Panc1 (cell line): ENCODE data around the gene OSTF1. TPM values are rescaled to one million over a fixed set of nuclear protein-coding genes. Genes with fewer than 3 reads are reported as not detected.

Experiments used
- ATAC-seq: fragments of 200-7000 bp; cut with Tn5 transposase; 2 replicates; pipeline ENCODE4 v1.9.1; 2020; ENCODE audit warnings: mild to moderate bottlenecking, moderate library complexity
- BruUV-seq: library from RNA; stranded (reverse); fragments of 400-500 nt; replicated peaks from 2 replicates; lab custom pipeline; 2021; lab: Mats Ljungman, UMichigan
- CTCF ChIA-PET: fragments of 300-600 bp; sonication (Branson Sonifier 250); formaldehyde crosslinking; loops from one replicate; lab custom pipeline; 2022; ENCODE audit warnings: antibody characterized with exemption; lab: Charles Lee
- POLR2A ChIA-PET: fragments of 300-600 bp; sonication (Branson Sonifier 250); formaldehyde crosslinking; loops from one replicate; lab custom pipeline; 2022; ENCODE audit warnings: antibody characterized with exemption; lab: Charles Lee
- DNase-seq: peaks from one replicate; pipeline ENCODE4 v3.0.0-alpha.2; 2010; ENCODE audit warnings: low read depth, low spot score
- H3K27ac ChIP-seq: 2 replicates; pipeline ENCODE4 v1.5.1; 2011; ENCODE audit warnings: mild to moderate bottlenecking, low read length, inconsistent platforms
- H3K27me3 ChIP-seq: fragments of 200-500 bp; sonication (Bioruptor generic); 2 replicates; pipeline ENCODE4 v1.6.0; 2014; ENCODE audit warnings: low read length, inconsistent platforms; ENCODE audit not compliant: control insufficient read depth, insufficient read depth
- H3K36me3 ChIP-seq: fragments of 200-500 bp; sonication (Bioruptor generic); 2 replicates; pipeline ENCODE4 v1.5.1; 2014; ENCODE audit warnings: inconsistent platforms, mild to moderate bottlenecking, low read length, moderate library complexity; ENCODE audit not compliant: control insufficient read depth, insufficient read depth
- H3K4me1 ChIP-seq: 2 replicates; pipeline ENCODE4 v1.5.1; 2011; ENCODE audit warnings: inconsistent platforms, mild to moderate bottlenecking, low read length, moderate library complexity; ENCODE audit not compliant: control insufficient read depth, insufficient read depth
- H3K4me3 ChIP-seq, 2 experiments: 2 replicates each; pipeline ENCODE4 v1.5.1; 2011 to 2012; ENCODE audit warnings: low read depth in 2 of 2, low read length in 2 of 2, mild to moderate bottlenecking in 2 of 2, inconsistent platforms in 1 of 2, moderate library complexity in 1 of 2
- H3K9me3 ChIP-seq: fragments of 200-500 bp; sonication (Bioruptor generic); 2 replicates; pipeline ENCODE4 v1.5.1; 2014; ENCODE audit warnings: low read depth, mild to moderate bottlenecking, inconsistent platforms, low read length, moderate library complexity; ENCODE audit not compliant: control insufficient read depth, insufficient read depth
- POLR2AphosphoS5 ChIP-seq: IDR thresholded peaks from 2 replicates; pipeline ENCODE4 v1.6.1; 2012; ENCODE audit warnings: mild to moderate bottlenecking, low read depth, low read length, moderate library complexity
- SIN3A ChIP-seq: IDR thresholded peaks from 2 replicates; pipeline ENCODE4 v1.6.1; 2012; ENCODE audit warnings: low read depth, mild to moderate bottlenecking, low read length, moderate library complexity, borderline replicate concordance; ENCODE audit not compliant: insufficient read depth
- TCF7L2 ChIP-seq: IDR thresholded peaks from 2 replicates; pipeline ENCODE4 v1.6.1; 2011; ENCODE audit warnings: mild to moderate bottlenecking, low read depth, low read length, inconsistent platforms
- in situ Hi-C: cut with HindIII; loops from 2 replicates; pipeline ENCODE4 v1.10.0; 2016; ENCODE audit warnings: low sequenced_read_pairs, low pct_unique_long_range_greater_than_20kb
- intact Hi-C: fragments of 100-400 bp; cut with micrococcal nuclease; formaldehyde crosslinking; loops from one replicate; pipeline ENCODE4 v1.10.0; 2022; ENCODE audit not compliant: unreplicated experiment
- total RNA-seq: library from RNA; stranded (reverse); gene quantifications from one replicate; pipeline ENCODE4 v1.2.1, GENCODE V29; 2021; ENCODE audit not compliant: unreplicated experiment
- TF ChIP-seq, protein P1 (sequence below): fragments of 450-650 bp; IDR thresholded peaks from 2 replicates; pipeline ENCODE4 v1.5.1; 2017; ENCODE audit warnings: mild to moderate bottlenecking
- TF ChIP-seq, protein P2 (sequence below), 2 experiments: IDR thresholded peaks; 2 replicates each; pipeline ENCODE4 v1.6.1; 2011 to 2012; ENCODE audit warnings: low read depth in 2 of 2, control low read depth in 1 of 2, low read length in 1 of 2, mild to moderate bottlenecking in 1 of 2, moderate library complexity in 1 of 2; ENCODE audit not compliant: insufficient read depth in 1 of 2

OSTF1 gene
- total RNA-seq, 1 experiment from 2014 or later = 24.6 TPM

DNA sequence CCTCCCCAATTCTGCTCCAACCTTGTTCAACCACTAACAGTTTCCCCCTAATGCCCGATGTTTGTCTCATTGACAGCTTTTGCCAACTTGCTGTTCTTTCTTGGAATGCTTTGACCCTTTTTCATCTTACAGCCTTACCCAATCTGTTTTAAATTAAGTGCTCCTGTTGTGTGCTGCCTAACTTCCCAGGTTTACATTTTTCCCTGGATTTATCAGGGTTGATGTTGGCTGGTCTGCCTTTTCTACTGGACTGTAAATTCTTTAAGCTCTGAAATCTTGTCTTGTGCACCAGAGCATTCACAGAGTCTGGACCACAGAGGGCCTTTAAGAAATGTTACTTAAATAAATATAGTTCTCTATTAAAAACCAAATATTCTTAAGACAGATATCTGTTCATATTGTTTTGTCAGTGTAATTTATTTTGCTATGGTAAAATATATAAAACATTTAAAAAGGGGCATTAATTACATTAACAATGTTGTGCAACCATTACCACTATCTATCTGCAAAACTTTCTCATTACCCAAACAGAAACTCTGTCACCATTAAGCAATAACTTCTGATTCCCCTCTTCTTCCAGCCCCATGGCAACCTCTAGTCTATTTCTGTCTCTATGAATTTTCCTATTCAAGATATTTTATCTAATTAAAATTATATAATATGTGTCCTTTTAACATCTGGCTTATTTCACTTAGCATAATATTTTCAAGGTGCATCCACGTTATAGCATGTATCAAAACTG is 73.0 kb downstream of the OSTF1 start:
- no TSS peak for BruUV-seq
- no peak overlapping the region for H3K27ac ChIP-seq
- ATAC-seq = no peak
- H3K9me3 ChIP-seq = no peaks in the 10 kb centered on the region
- POLR2A ChIA-PET = no interaction called here
- no peak overlapping the region for H3K4me3 ChIP-seq
- CTCF ChIA-PET = no interaction called here
- intact Hi-C loops = no loop called here
- in situ Hi-C loops = no loop called here
- TF ChIP-seq, protein P1, sequence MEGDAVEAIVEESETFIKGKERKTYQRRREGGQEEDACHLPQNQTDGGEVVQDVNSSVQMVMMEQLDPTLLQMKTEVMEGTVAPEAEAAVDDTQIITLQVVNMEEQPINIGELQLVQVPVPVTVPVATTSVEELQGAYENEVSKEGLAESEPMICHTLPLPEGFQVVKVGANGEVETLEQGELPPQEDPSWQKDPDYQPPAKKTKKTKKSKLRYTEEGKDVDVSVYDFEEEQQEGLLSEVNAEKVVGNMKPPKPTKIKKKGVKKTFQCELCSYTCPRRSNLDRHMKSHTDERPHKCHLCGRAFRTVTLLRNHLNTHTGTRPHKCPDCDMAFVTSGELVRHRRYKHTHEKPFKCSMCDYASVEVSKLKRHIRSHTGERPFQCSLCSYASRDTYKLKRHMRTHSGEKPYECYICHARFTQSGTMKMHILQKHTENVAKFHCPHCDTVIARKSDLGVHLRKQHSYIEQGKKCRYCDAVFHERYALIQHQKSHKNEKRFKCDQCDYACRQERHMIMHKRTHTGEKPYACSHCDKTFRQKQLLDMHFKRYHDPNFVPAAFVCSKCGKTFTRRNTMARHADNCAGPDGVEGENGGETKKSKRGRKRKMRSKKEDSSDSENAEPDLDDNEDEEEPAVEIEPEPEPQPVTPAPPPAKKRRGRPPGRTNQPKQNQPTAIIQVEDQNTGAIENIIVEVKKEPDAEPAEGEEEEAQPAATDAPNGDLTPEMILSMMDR = no peak
- TF ChIP-seq SIN3A (no peak), POLR2AphosphoS5 (no peak), TCF7L2 (no peak)
- TF ChIP-seq, protein P2, sequence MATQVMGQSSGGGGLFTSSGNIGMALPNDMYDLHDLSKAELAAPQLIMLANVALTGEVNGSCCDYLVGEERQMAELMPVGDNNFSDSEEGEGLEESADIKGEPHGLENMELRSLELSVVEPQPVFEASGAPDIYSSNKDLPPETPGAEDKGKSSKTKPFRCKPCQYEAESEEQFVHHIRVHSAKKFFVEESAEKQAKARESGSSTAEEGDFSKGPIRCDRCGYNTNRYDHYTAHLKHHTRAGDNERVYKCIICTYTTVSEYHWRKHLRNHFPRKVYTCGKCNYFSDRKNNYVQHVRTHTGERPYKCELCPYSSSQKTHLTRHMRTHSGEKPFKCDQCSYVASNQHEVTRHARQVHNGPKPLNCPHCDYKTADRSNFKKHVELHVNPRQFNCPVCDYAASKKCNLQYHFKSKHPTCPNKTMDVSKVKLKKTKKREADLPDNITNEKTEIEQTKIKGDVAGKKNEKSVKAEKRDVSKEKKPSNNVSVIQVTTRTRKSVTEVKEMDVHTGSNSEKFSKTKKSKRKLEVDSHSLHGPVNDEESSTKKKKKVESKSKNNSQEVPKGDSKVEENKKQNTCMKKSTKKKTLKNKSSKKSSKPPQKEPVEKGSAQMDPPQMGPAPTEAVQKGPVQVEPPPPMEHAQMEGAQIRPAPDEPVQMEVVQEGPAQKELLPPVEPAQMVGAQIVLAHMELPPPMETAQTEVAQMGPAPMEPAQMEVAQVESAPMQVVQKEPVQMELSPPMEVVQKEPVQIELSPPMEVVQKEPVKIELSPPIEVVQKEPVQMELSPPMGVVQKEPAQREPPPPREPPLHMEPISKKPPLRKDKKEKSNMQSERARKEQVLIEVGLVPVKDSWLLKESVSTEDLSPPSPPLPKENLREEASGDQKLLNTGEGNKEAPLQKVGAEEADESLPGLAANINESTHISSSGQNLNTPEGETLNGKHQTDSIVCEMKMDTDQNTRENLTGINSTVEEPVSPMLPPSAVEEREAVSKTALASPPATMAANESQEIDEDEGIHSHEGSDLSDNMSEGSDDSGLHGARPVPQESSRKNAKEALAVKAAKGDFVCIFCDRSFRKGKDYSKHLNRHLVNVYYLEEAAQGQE (IDR thresholded peaks at IDR 0.05; ENCODE audit: insufficient read depth in 1 of 2, low read depth in 2 of 2, low read length in 1 of 2) = no peak
- no peaks in the 10 kb centered on the region for H3K27me3 ChIP-seq
- DNase-seq = no peak
- H3K4me1 ChIP-seq = no peaks in the 10 kb centered on the region
- no peaks in the 10 kb centered on the region for H3K36me3 ChIP-seq

DNA sequence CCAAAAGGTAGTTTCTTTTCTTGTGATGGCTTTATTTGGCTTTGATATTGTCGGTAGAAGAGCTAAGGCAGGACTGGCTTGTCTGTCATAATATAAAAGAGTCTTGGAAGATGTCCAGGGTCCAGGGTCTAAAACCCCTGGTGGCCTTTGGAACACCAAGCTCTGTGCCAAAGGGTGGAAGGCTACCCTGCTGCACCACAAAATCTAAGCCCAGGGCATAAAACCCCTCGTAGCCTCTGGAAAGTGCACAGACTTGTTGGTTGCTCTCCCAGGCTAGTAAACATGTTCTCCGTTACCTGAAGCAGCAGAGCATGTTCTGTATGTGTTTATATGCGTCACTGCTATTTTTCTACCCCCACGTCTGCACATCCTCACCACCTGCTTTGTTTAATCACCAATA is 75.5 kb downstream of the OSTF1 start:
- CTCF ChIA-PET = no interaction called here
- ATAC-seq (no peak), DNase-seq (no peak)
- POLR2A ChIA-PET = no interaction called here
- in situ Hi-C loops = no loop called here
- TF ChIP-seq SIN3A = no peak
- TF ChIP-seq TCF7L2 = no peak
- TF ChIP-seq, protein P1 = no peak
- TF ChIP-seq POLR2AphosphoS5 = no peak
- TF ChIP-seq, protein P2 (IDR thresholded peaks at IDR 0.05; ENCODE audit: insufficient read depth in 1 of 2, low read depth in 2 of 2, low read length in 1 of 2) = no peak
- Histone ChIP-seq H3K4me1 (no peaks in the 10 kb centered on the region), H3K36me3 (no peaks in the 10 kb centered on the region), H3K4me3 (no peak overlapping the region), H3K9me3 (no peaks in the 10 kb centered on the region), H3K27me3 (no peaks in the 10 kb centered on the region), H3K27ac (no peak overlapping the region)
- intact Hi-C loops = no loop called here
- BruUV-seq = no TSS peak
